Epithelial cell of esophagus (primary cell): ENCODE data around the gene FBXO48.
A peak's percentile ranks its signal among the peaks of the same experiment; 100 is the strongest.
"Not testable (repeated sequence)": the region's sequence is repeated elsewhere in the genome, so short reads cannot be mapped to it uniquely, and the experiment has no call there.

Experiments
- DNase-seq: peaks from one replicate; pipeline ENCODE4 v3.0.0; 2010; ENCODE audit warnings: low read depth
- H3K4me3 ChIP-seq: 2 replicates; pipeline ENCODE4 v1.5.1; 2011; ENCODE audit warnings: mild to moderate bottlenecking, low read length, control low read depth
- CTCF ChIP-seq: IDR thresholded peaks from 2 replicates; pipeline ENCODE4 v1.5.1; 2011; ENCODE audit warnings: low read depth, mild to moderate bottlenecking, low read length, control low read depth, inconsistent platforms; ENCODE audit not compliant: insufficient read depth; ENCODE audit errors: missing control alignments

Gene FBXO48

GRCh38 chr2:68448671-68449653 lies 18.1 kb downstream of the FBXO48 start:
- TF ChIP-seq CTCF, result no peak
- H3K4me3 ChIP-seq, result no peak overlapping the region
- DNase-seq, result no peak

GRCh38 chr2:68447118-68447517 lies 20.0 kb downstream of the FBXO48 start:
- TF ChIP-seq CTCF, result no peak
- DNase-seq, result no peak
- H3K4me3 ChIP-seq, result no peak overlapping the region

- H3K4me3 ChIP-seq, DNase-seq: not testable (repeated sequence)
These were observed 20.7 kb downstream of the FBXO48 start for GRCh38 chr2:68446425-68446824.

- no peak overlapping the region for H3K4me3 ChIP-seq
- DNase-seq, result no peak
- TF ChIP-seq CTCF, result no peak
These were observed 25.1 kb downstream of the FBXO48 start for GRCh38 chr2:68441994-68442322.

GRCh38 chr2:68441179-68441993 lies 25.7 kb downstream of the FBXO48 start:
- DNase-seq, result peak; percentile 82
- no peak overlapping the region for H3K4me3 ChIP-seq
- TF ChIP-seq CTCF, result peak; percentile 88

GRCh38 chr2:68438455-68439303 lies 28.4 kb downstream of the FBXO48 start:
- no peak for DNase-seq
- no peak for TF ChIP-seq CTCF
- no peak overlapping the region for H3K4me3 ChIP-seq
